Stomach (tissue), 9 donors: ENCODE measurements around the gene PLAAT5. TPM values are rescaled to one million over a fixed set of nuclear protein-coding genes. Genes with fewer than 3 reads are reported as not detected.

ENCODE experiments used
- DNase-seq, 2 donors: peaks; one replicate each; pipeline versions ENCODE4 v3.0.0 to v3.0.0-alpha.2; 2013 to 2019
- H3K27ac ChIP-seq, 5 donors: fragments of 200-600 bp in 4 of 5; sonication (generic) in 4 of 5; one replicate each; pipeline ENCODE4 v1.5.1; 2013 to 2019; ENCODE audit warnings: mild to moderate bottlenecking in 1 of 5, moderate library complexity in 1 of 5
- H3K27me3 ChIP-seq, 3 donors: fragments of 200-600 bp; sonication (generic); one replicate each; pipeline ENCODE4 v1.5.1; 2017 to 2019; ENCODE audit warnings: mixed run types in 1 of 3
- H3K36me3 ChIP-seq, 4 donors: fragments of 200-600 bp; sonication (generic); 1 replicate in 3 of 4; 2 replicates in 1 of 4; pipeline ENCODE4 v1.5.1; 2016 to 2019
- H3K4me1 ChIP-seq, 4 donors: fragments of 200-600 bp; sonication (generic); one replicate each; pipeline ENCODE4 v1.5.1; 2016 to 2019
- H3K4me3 ChIP-seq, 4 donors: fragments of 200-600 bp; sonication (generic) in 3 of 4; one replicate each; pipeline ENCODE4 v1.5.1; 2016 to 2019; ENCODE audit warnings: mild to moderate bottlenecking in 1 of 4
- H3K9me3 ChIP-seq, 4 donors: fragments of 200-600 bp; sonication (generic); one replicate each; pipeline ENCODE4 v1.5.1; 2016 to 2019
- EP300 ChIP-seq: sonication (generic); formaldehyde crosslinking; IDR thresholded peaks from one replicate; pipeline ENCODE4 v1.6.1; 2017; ENCODE audit warnings: antibody characterized with exemption
- POLR2A ChIP-seq, 4 donors: fragments of 450-650 bp; IDR thresholded peaks; one replicate each; pipeline ENCODE4 v1.6.1; 2016; ENCODE audit warnings: antibody characterized with exemption in 4 of 4, control low read depth in 2 of 4, mild to moderate bottlenecking in 1 of 4, moderate library complexity in 1 of 4
- POLR2AphosphoS5 ChIP-seq, 3 donors: sonication (generic); formaldehyde crosslinking; IDR thresholded peaks; one replicate each; pipeline ENCODE4 v1.6.1; 2016; ENCODE audit warnings: antibody characterized with exemption in 3 of 3
- WGBS, 5 donors: extraction: QIAGEN DNeasy Blood & Tissue Kit in 3 of 5; methylation state at CpG; one replicate each; pipeline versions ENCODE4 v1.1.5 to v1.1.7; 2013 to 2018; 5-methylcytosine and 5-hydroxymethylcytosine counted together
- intact Hi-C: fragments of 100-400 bp; cut with DNase I; formaldehyde crosslinking; loops from one replicate; pipeline ENCODE4 v1.15.1; 2023; ENCODE audit warnings: low total_unique reads
- polyA plus RNA-seq, 3 donors: library from polyadenylated mRNA; stranded (reverse); fragments of 200-250 nt; gene quantifications; one replicate each; pipeline ENCODE4 v1.2.3, GENCODE V29; 2013
- total RNA-seq, 5 donors: library from RNA; depleted of rRNA; stranded (reverse); fragments of >200 nt; gene quantifications; one replicate each; pipeline versions ENCODE4 v1.1.0 to v1.2.3, GENCODE V29; 2014 to 2016
- TF ChIP-seq, protein P1 (sequence below), 7 experiments: fragments of 450-650 bp in 4 of 7; fragments of 200-600 bp in 3 of 7; sonication (generic) in 3 of 7; IDR thresholded peaks; one replicate each; pipeline ENCODE4 v1.5.1; 2016 to 2019; ENCODE audit warnings: antibody characterized with exemption in 7 of 7, control low read depth in 2 of 7, mild to moderate bottlenecking in 1 of 7
- donor health status: healthy with polysubstance abuse.
- donor health status: Bipolar disorder and iron deficiency.
- donor health status: healthy.

Gene PLAAT5
- total and polyA plus RNA-seq, 8 donors = 1.1 to 2.4 (median 1.9) TPM; not detected in 3

DNA sequence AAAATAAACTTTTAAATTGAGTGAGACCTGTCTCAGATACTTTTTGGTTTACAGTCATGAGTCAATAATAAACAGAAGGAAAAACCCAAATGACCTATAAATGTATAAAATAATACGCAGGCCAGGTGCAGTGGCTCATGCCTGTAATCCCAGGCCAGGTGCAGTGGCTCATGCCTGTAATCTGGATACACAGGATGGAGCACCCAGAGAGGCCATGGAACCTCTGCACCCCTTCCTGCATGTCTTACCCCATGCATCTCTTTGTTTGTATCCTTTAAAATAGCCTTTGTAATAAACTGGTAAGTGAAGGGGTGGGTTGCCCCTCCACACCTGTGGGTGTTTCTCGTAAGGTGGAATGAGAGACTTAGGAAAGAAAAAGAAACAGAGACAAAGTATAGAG, 36.7 kb upstream of the PLAAT5 start:
- Histone ChIP-seq H3K27ac (no peak overlapping the region), H3K4me3 (no peak overlapping the region), H3K27me3 (no peaks in the 10 kb centered on the region), H3K36me3 (no peaks in the 10 kb centered on the region), H3K9me3 (peaks cover 0 to 7% (median 2%) of the 10 kb centered on the region in 4 donors), H3K4me1 (peaks cover under 1 to 15% (median 13%) of the 10 kb centered on the region in 4 donors)
- TF ChIP-seq POLR2AphosphoS5 (IDR thresholded peaks at IDR 0.05) (no peak), POLR2A (IDR thresholded peaks at IDR 0.05) (no peak), EP300 (no peak)
- TF ChIP-seq, protein P1, sequence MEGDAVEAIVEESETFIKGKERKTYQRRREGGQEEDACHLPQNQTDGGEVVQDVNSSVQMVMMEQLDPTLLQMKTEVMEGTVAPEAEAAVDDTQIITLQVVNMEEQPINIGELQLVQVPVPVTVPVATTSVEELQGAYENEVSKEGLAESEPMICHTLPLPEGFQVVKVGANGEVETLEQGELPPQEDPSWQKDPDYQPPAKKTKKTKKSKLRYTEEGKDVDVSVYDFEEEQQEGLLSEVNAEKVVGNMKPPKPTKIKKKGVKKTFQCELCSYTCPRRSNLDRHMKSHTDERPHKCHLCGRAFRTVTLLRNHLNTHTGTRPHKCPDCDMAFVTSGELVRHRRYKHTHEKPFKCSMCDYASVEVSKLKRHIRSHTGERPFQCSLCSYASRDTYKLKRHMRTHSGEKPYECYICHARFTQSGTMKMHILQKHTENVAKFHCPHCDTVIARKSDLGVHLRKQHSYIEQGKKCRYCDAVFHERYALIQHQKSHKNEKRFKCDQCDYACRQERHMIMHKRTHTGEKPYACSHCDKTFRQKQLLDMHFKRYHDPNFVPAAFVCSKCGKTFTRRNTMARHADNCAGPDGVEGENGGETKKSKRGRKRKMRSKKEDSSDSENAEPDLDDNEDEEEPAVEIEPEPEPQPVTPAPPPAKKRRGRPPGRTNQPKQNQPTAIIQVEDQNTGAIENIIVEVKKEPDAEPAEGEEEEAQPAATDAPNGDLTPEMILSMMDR (IDR thresholded peaks at IDR 0.05) = no peak
- DNase-seq = no peak
- 78 to 96% (median 85%) methylated on average over 2 of the region's 2 CpGs for WGBS, 5 donors
- intact Hi-C loops = no loop called here

DNA sequence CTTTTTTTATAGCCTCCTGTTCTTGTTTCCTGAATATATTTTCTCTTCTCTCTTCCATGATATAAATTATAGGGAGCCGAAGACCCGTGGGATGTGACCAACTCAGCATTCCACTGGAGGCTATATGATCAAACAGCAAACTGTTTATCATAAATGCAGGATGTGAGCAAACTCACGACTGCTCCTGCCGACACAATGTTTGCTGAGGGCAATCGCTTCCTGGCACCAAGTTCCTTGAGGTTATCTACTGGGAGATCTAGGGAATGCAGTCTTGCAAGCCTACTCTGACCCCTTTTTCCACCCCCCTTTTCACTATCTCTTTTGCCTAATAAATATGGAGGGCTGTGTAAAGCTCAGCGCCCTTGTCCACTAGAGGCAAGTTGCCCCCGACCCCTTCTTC, 32.2 kb upstream of the PLAAT5 start:
- no peak overlapping the region for H3K4me3 ChIP-seq
- no peaks in the 10 kb centered on the region for H3K4me1 ChIP-seq
- no peak overlapping the region for H3K27ac ChIP-seq
- intact Hi-C loops = no loop called here
- DNase-seq = no peak
- WGBS, 5 donors = 51 to 71% (median 56%) methylated on average over 7 of the region's 7 CpGs
- H3K36me3 ChIP-seq = no peaks in the 10 kb centered on the region
- TF ChIP-seq EP300 (no peak), POLR2A (IDR thresholded peaks at IDR 0.05) (no peak), POLR2AphosphoS5 (IDR thresholded peaks at IDR 0.05) (no peak)
- TF ChIP-seq, protein P1 (IDR thresholded peaks at IDR 0.05) = no peak
- H3K27me3 ChIP-seq = no peaks in the 10 kb centered on the region
- peaks cover 0 to 7% (median 2%) of the 10 kb centered on the region in 4 donors for H3K9me3 ChIP-seq

DNA sequence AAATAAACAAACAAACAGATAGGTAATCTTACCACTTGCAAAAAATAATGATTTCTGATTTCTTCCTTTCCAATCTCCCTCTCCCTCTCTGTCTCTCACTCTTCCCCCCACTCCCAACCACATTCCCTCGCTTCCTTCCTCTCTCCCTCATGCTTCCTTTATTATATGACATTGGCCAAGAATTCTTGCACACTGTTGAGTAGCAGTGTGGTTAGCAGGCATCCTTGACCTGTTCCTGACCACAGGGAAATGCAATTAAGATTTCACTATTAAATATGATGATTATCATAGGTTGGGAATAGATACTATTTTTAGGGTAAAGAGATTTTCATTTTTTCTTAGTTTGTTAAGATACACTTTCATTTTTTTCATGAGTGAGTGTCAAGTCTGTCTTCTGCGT, 30.9 kb upstream of the PLAAT5 start:
- H3K27me3 ChIP-seq = no peaks in the 10 kb centered on the region
- no peak for TF ChIP-seq POLR2A (IDR thresholded peaks at IDR 0.05)
- no peak for TF ChIP-seq EP300
- TF ChIP-seq, protein P1 (IDR thresholded peaks at IDR 0.05) = no peak
- no peak for TF ChIP-seq POLR2AphosphoS5 (IDR thresholded peaks at IDR 0.05)
- WGBS, 5 donors = 84 to 98% (median 90%) methylated on average over 2 of the region's 2 CpGs

DNA sequence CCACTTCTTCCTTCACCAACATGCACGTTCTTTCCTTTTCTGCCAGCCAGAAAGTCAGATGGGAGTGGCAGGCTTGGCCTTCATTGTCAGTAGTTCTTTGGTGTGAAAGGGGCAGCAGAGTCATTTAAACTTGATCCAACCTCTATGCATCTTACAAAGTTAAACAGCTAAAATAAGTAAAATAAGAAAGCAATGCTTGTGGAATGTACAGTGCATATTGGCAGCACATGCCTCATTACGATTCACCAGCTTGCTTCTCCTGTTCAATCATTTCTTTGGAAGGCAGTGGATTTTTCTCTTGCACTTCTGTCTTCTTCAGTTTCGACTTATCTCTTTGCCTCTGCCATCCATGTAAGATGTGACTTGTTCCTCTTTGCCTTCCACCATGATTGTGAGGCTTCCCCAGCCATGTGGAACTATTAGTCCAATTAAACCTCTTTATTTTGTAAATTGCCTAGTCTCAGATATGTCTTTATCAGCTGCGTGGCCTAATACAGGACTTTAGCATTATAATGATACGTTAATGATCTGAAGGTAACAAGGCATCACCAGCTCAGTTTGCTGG, 29.7 kb upstream of the PLAAT5 start:
- Histone ChIP-seq H3K27me3 (no peaks in the 10 kb centered on the region), H3K27ac (no peak overlapping the region), H3K36me3 (no peaks in the 10 kb centered on the region), H3K4me3 (no peak overlapping the region), H3K4me1 (no peaks in the 10 kb centered on the region), H3K9me3 (peaks cover 0 to 7% (median 2%) of the 10 kb centered on the region in 4 donors)
- 75 to 87% (median 84%) methylated on average over 5 of the region's 5 CpGs for WGBS, 5 donors
- no peak for DNase-seq
- TF ChIP-seq, protein P1 (IDR thresholded peaks at IDR 0.05) = no peak
- TF ChIP-seq EP300 (no peak), POLR2AphosphoS5 (IDR thresholded peaks at IDR 0.05) (no peak)
- intact Hi-C loops = no loop called here

More for the DNA sequence above, 30.9 kb upstream of the PLAAT5 start:
- intact Hi-C loops = no loop called here
- H3K4me1 ChIP-seq = no peaks in the 10 kb centered on the region
- peaks cover 0 to 7% (median 2%) of the 10 kb centered on the region in 4 donors for H3K9me3 ChIP-seq
- no peak overlapping the region for H3K4me3 ChIP-seq
- no peaks in the 10 kb centered on the region for H3K36me3 ChIP-seq
- DNase-seq = no peak
- no peak overlapping the region for H3K27ac ChIP-seq
